Measurements from ENCODE around the gene PPME1.

PPME1 gene

GRCh38 chr11:74278721-74279161 lies 107.7 kb downstream of the PPME1 start:
- no peak for DNase-seq (ENCODE audit: low read depth in 2 of 2, low spot score in 1 of 2)

- DNase-seq (ENCODE audit: low read depth in 2 of 2, low spot score in 1 of 2) = no peak
Measured at GRCh38 chr11:74279256-74279655, 108.2 kb downstream of the PPME1 start.

GRCh38 chr11:74280494-74280893 lies 109.4 kb downstream of the PPME1 start:
- DNase-seq (ENCODE audit: low read depth in 2 of 2, low spot score in 1 of 2) = no peak

GRCh38 chr11:74282421-74282820 lies 111.3 kb downstream of the PPME1 start:
- DNase-seq (ENCODE audit: low read depth in 2 of 2, low spot score in 1 of 2) = no peak

- no peak for DNase-seq (ENCODE audit: low read depth in 2 of 2, low spot score in 1 of 2)
Measured at GRCh38 chr11:74282914-74283371, 111.9 kb downstream of the PPME1 start.

GRCh38 chr11:74283580-74284180 lies 112.6 kb downstream of the PPME1 start:
- DNase-seq (ENCODE audit: low read depth in 2 of 2, low spot score in 1 of 2) = no peak

GRCh38 chr11:74284466-74284865 lies 113.4 kb downstream of the PPME1 start:
- no peak for DNase-seq (ENCODE audit: low read depth in 2 of 2, low spot score in 1 of 2)

GRCh38 chr11:74288161-74288560 lies 117.1 kb downstream of the PPME1 start:
- no peak for DNase-seq (ENCODE audit: low read depth in 2 of 2, low spot score in 1 of 2)

GRCh38 chr11:74288911-74289310 lies 117.8 kb downstream of the PPME1 start:
- DNase-seq (ENCODE audit: low read depth in 2 of 2, low spot score in 1 of 2) = no peak

- DNase-seq (ENCODE audit: low read depth in 2 of 2, low spot score in 1 of 2) = no peak
Measured at GRCh38 chr11:74297484-74297883, 126.4 kb downstream of the PPME1 start.

- DNase-seq (ENCODE audit: low read depth in 2 of 2, low spot score in 1 of 2) = no peak
Measured at GRCh38 chr11:74299015-74299414, 127.9 kb downstream of the PPME1 start.

Measured in stimulated activated CD8-positive, alpha-beta memory T cell treated with anti-CD3 and anti-CD28 coated beads, Interleukin-4, amount 100 ng/mL, for 1 hour (primary cell).